WTC11 (cell line): ENCODE results near the gene CFAP126. TPM values are rescaled to one million over a fixed set of nuclear protein-coding genes. Genes with fewer than 3 reads are reported as not detected.
"Not testable (repeated sequence)": the region's sequence is repeated elsewhere in the genome, so short reads cannot be mapped to it uniquely, and the experiment has no call there.

Experiments used
- ATAC-seq: fragments of 200-7000 bp; cut with Tn5 transposase; 2 replicates; pipeline ENCODE4 v1.10.0; 2021; ENCODE audit warnings: mild to moderate bottlenecking, moderate library complexity
- Bru-seq: library from RNA; stranded (reverse); fragments of 400-500 nt; gene quantifications from one replicate; lab custom pipeline; 2021; lab: Mats Ljungman, UMichigan
- CTCF ChIA-PET: fragments of 300-600 bp; sonication (Branson Sonifier 250); formaldehyde crosslinking; loops from one replicate; lab custom pipeline; 2021; ENCODE audit warnings: antibody characterized with exemption; lab: Charles Lee
- POLR2A ChIA-PET: fragments of 350-600 bp; sonication (Branson Sonifier 250); formaldehyde crosslinking; loops from one replicate; lab custom pipeline; 2021; ENCODE audit warnings: antibody characterized with exemption; lab: Charles Lee
- DNase-seq: peaks from one replicate; pipeline ENCODE4 v3.0.0; 2021; ENCODE audit warnings: low spot score
- H3K27ac Mint-ChIP-seq: 2 replicates; pipeline ENCODE4 v1.8.0; 2021; ENCODE audit warnings: mixed read lengths
- H3K27me3 Mint-ChIP-seq: 2 replicates; pipeline ENCODE4 v1.8.0; 2021; ENCODE audit warnings: low read depth, mild to moderate bottlenecking, moderate library complexity, mixed read lengths
- H3K36me3 Mint-ChIP-seq: 2 replicates; pipeline ENCODE4 v1.8.0; 2021; ENCODE audit warnings: mixed read lengths
- H3K4me1 Mint-ChIP-seq: 2 replicates; pipeline ENCODE4 v1.8.0; 2022; ENCODE audit warnings: mixed read lengths
- H3K4me3 Mint-ChIP-seq: 2 replicates; pipeline ENCODE4 v1.8.0; 2021; ENCODE audit warnings: mild to moderate bottlenecking, moderate library complexity, mixed read lengths
- H3K9me3 Mint-ChIP-seq: 2 replicates; pipeline ENCODE4 v1.8.0; 2021; ENCODE audit warnings: mixed read lengths
- CBFB ChIP-seq: sonication (generic); formaldehyde crosslinking; IDR thresholded peaks from 2 replicates; pipeline ENCODE4 v1.8.1; 2022; ENCODE audit warnings: mild to moderate bottlenecking, low read depth, missing genetic modification reagents
- EMX1 ChIP-seq: fragments of 250-450 bp; sonication (Bioruptor Pico); IDR thresholded peaks from 2 replicates; pipeline ENCODE4 v1.8.0; 2021; ENCODE audit warnings: mild to moderate bottlenecking
- ZBTB21 ChIP-seq: sonication (generic); formaldehyde crosslinking; IDR thresholded peaks from 2 replicates; pipeline ENCODE4 v1.8.1; 2023; ENCODE audit warnings: mild to moderate bottlenecking, missing genetic modification reagents, borderline replicate concordance
- ZNF121 ChIP-seq: sonication (generic); formaldehyde crosslinking; IDR thresholded peaks from 2 replicates; pipeline ENCODE4 v1.8.0; 2023; ENCODE audit warnings: missing genetic modification reagents
- ZNF138 ChIP-seq: sonication (generic); formaldehyde crosslinking; conservative IDR thresholded peaks from 2 replicates; pipeline ENCODE4 v1.8.1; 2022; ENCODE audit warnings: mild to moderate bottlenecking, moderate library complexity, missing genetic modification reagents
- ZNF396 ChIP-seq: fragments of 250-450 bp; sonication (Bioruptor Pico); IDR thresholded peaks from 2 replicates; pipeline ENCODE4 v1.8.0; 2021; ENCODE audit warnings: mild to moderate bottlenecking, moderate library complexity, borderline replicate concordance
- long read RNA-seq, 3 experiments: library from RNA in 1 of 3; library from capped mRNA in 1 of 3; library from polyadenylated mRNA in 1 of 3; unstranded in 2 of 3; stranded (forward) in 1 of 3; transcript quantifications; one replicate each; pipeline ENCODE4 v2.0.0, GENCODE V29; 2021
- total RNA-seq: library from RNA; stranded (reverse); gene quantifications from 3 replicates; pipeline ENCODE4 v1.2.3, GENCODE V29; 2021
- TF ChIP-seq, protein P1 (sequence below): sonication (generic); formaldehyde crosslinking; IDR thresholded peaks from 2 replicates; pipeline ENCODE4 v1.8.1; 2023; ENCODE audit warnings: mild to moderate bottlenecking, moderate library complexity, missing genetic modification reagents
- TF ChIP-seq, protein P2 (sequence below): sonication (generic); formaldehyde crosslinking; IDR thresholded peaks from 2 replicates; pipeline ENCODE4 v1.8.1; 2023; ENCODE audit warnings: mild to moderate bottlenecking, missing genetic modification reagents, moderate library complexity
- TF ChIP-seq, protein P3 (sequence below): fragments of 250-450 bp; sonication (Bioruptor Pico); conservative IDR thresholded peaks from 2 replicates; pipeline ENCODE4 v1.9.0; 2021; ENCODE audit warnings: mild to moderate bottlenecking
- TF ChIP-seq, protein P4 (sequence below): fragments of 250-450 bp; sonication (Bioruptor Pico); IDR thresholded peaks from 2 replicates; pipeline ENCODE4 v1.9.0; 2021; ENCODE audit warnings: mild to moderate bottlenecking
- TF ChIP-seq, protein P5 (sequence below): sonication (generic); formaldehyde crosslinking; conservative IDR thresholded peaks from 2 replicates; pipeline ENCODE4 v1.8.1; 2023; ENCODE audit warnings: mild to moderate bottlenecking, low read depth, missing genetic modification reagents, moderate library complexity
- TF ChIP-seq, protein P6 (sequence below): sonication (generic); formaldehyde crosslinking; IDR thresholded peaks from 2 replicates; pipeline ENCODE4 v1.8.0; 2022; ENCODE audit warnings: mild to moderate bottlenecking, missing genetic modification reagents
- TF ChIP-seq, protein P7 (sequence below): sonication (generic); formaldehyde crosslinking; IDR thresholded peaks from 2 replicates; pipeline ENCODE4 v1.8.0; 2023; ENCODE audit warnings: missing genetic modification reagents

The CFAP126 gene, protein sequence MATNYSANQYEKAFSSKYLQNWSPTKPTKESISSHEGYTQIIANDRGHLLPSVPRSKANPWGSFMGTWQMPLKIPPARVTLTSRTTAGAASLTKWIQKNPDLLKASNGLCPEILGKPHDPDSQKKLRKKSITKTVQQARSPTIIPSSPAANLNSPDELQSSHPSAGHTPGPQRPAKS
- total RNA-seq (not detected in 3 replicates), Bru-seq, nascent RNA (percentile 10 among the genes with signal in this experiment)
- long read RNA-seq, experiment 1 = 0 reads
- long read RNA-seq, experiment 2 = 0 reads
- long read RNA-seq, experiment 3 = 0 reads

DNA sequence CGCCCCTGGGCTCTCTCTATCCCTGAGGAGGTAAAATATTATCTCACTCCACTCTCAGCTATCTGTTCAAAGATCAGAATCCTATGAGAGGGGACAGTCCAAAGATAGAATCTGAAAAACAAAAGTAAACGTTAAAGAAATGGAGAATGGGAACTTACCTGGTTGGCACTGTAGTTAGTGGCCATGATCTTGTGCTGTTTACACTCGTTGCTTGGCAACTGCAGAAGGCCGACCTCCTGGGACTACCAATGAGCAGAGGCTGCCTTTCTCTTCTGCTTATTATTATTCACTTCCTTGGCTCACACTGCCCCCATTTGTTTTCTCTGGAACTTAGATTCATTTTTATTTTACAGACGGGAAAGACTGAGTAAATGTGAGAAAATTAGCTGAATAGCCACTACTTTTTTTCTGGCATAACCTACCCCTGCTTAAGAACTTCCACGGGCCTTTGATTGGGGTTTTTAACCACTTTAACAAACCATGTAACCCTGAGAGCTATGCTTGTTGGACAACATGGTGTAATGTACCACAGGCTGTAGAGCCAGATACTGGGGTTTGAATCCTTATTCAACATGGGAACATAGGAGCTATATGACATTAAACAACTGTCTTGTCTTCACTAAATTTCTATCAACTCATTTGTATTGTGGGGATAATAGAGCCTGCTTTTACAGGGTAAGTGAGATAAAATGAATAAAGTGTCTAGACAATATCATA is at the start of gene CFAP126:
TSS of gene CFAP126 (minus strand) at position 193 of the 717 bp plus-strand sequence. CDS start at position 185, 8 bp downstream.
- POLR2A ChIA-PET = no interaction called here
- DNase-seq = peak; percentile 58

DNA sequence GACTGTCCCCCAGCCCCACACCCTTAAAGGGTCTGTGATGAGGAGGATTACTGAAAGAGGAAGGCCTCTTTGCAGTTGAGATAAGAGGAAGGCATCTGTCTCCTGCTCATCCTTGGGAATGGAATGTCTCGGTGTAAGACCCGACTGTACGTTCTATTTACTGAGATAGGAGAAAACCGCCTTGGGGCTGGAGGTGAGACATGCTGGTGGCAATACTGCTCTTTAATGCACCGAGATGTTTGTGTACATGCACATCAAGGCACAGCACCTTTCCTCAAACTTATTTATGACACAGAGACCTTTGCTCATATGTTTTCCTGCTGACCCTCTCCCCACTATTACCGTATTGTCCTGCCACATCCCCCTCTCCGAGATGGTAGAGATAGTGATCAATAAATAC is 45.4 kb upstream of the CFAP126 start:
- ATAC-seq, H3K27me3 Mint-ChIP-seq, POLR2A ChIA-PET, DNase-seq, H3K27ac Mint-ChIP-seq, H3K36me3 Mint-ChIP-seq, CTCF ChIA-PET, H3K9me3 Mint-ChIP-seq, H3K4me3 Mint-ChIP-seq: not testable (repeated sequence)
- peaks cover 28% of the 10 kb centered on the region for H3K4me1 Mint-ChIP-seq

More for the DNA sequence above, at the start of gene CFAP126:
- H3K9me3 Mint-ChIP-seq = no peaks in the 10 kb centered on the region
- H3K36me3 Mint-ChIP-seq = peaks cover 12% of the 10 kb centered on the region
- peaks cover 13% of the 10 kb centered on the region for H3K4me1 Mint-ChIP-seq
- TF ChIP-seq ZNF138 (CRISPR knock-in tag) (no peak), ZBTB21 (no peak), EMX1 (no peak), ZNF121 (CRISPR knock-in tag) (no peak), ZNF396 (CRISPR knock-in tag) (no peak), CBFB (CRISPR knock-in tag) (no peak)
- TF ChIP-seq, protein P1, sequence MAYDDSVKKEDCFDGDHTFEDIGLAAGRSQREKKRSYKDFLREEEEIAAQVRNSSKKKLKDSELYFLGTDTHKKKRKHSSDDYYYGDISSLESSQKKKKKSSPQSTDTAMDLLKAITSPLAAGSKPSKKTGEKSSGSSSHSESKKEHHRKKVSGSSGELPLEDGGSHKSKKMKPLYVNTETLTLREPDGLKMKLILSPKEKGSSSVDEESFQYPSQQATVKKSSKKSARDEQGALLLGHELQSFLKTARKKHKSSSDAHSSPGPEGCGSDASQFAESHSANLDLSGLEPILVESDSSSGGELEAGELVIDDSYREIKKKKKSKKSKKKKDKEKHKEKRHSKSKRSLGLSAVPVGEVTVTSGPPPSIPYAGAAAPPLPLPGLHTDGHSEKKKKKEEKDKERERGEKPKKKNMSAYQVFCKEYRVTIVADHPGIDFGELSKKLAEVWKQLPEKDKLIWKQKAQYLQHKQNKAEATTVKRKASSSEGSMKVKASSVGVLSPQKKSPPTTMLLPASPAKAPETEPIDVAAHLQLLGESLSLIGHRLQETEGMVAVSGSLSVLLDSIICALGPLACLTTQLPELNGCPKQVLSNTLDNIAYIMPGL (CRISPR knock-in tag) = no peak
- TF ChIP-seq, protein P2, sequence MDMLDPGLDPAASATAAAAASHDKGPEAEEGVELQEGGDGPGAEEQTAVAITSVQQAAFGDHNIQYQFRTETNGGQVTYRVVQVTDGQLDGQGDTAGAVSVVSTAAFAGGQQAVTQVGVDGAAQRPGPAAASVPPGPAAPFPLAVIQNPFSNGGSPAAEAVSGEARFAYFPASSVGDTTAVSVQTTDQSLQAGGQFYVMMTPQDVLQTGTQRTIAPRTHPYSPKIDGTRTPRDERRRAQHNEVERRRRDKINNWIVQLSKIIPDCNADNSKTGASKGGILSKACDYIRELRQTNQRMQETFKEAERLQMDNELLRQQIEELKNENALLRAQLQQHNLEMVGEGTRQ (CRISPR knock-in tag) = no peak
- TF ChIP-seq, protein P3, sequence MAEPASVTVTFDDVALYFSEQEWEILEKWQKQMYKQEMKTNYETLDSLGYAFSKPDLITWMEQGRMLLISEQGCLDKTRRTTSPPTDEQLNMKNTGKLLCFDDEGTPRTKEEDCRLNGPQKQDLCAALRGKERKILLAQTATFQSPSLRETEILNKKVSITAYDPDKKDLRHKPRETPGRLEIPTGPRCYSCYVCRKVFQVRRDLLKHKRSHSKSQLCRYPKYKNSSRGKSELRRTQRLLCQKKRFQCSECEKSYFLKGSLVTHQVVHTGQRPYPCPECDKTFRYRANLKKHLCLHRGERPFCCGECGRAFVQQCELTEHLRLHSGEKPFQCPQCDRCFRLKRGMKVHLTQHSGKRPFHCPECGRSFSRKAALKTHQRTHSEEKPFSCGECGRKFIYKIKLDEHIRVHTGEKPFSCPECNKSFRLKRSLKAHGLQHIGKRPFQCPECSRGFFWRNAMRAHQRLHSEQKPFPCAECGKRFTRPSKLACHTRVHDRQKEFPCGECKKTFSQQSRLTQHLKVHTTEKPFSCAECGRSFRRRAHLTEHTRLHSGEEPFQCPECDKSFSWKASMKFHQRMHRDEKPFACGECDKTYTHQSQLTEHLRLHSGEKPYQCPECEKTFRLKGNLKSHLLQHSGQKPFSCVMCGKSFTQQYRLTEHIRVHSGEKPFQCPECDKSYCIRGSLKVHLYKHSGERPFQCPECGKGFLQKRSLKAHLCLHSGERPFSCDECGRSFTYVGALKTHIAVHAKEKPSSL (CRISPR knock-in tag) = no peak
- TF ChIP-seq, protein P4, sequence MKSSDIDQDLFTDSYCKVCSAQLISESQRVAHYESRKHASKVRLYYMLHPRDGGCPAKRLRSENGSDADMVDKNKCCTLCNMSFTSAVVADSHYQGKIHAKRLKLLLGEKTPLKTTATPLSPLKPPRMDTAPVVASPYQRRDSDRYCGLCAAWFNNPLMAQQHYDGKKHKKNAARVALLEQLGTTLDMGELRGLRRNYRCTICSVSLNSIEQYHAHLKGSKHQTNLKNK (CRISPR knock-in tag) = no peak
- TF ChIP-seq, protein P5, sequence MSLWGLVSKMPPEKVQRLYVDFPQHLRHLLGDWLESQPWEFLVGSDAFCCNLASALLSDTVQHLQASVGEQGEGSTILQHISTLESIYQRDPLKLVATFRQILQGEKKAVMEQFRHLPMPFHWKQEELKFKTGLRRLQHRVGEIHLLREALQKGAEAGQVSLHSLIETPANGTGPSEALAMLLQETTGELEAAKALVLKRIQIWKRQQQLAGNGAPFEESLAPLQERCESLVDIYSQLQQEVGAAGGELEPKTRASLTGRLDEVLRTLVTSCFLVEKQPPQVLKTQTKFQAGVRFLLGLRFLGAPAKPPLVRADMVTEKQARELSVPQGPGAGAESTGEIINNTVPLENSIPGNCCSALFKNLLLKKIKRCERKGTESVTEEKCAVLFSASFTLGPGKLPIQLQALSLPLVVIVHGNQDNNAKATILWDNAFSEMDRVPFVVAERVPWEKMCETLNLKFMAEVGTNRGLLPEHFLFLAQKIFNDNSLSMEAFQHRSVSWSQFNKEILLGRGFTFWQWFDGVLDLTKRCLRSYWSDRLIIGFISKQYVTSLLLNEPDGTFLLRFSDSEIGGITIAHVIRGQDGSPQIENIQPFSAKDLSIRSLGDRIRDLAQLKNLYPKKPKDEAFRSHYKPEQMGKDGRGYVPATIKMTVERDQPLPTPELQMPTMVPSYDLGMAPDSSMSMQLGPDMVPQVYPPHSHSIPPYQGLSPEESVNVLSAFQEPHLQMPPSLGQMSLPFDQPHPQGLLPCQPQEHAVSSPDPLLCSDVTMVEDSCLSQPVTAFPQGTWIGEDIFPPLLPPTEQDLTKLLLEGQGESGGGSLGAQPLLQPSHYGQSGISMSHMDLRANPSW (CRISPR knock-in tag) = no peak
- TF ChIP-seq, protein P6, sequence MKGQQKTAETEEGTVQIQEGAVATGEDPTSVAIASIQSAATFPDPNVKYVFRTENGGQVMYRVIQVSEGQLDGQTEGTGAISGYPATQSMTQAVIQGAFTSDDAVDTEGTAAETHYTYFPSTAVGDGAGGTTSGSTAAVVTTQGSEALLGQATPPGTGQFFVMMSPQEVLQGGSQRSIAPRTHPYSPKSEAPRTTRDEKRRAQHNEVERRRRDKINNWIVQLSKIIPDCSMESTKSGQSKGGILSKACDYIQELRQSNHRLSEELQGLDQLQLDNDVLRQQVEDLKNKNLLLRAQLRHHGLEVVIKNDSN (CRISPR knock-in tag) = no peak
- TF ChIP-seq, protein P7, sequence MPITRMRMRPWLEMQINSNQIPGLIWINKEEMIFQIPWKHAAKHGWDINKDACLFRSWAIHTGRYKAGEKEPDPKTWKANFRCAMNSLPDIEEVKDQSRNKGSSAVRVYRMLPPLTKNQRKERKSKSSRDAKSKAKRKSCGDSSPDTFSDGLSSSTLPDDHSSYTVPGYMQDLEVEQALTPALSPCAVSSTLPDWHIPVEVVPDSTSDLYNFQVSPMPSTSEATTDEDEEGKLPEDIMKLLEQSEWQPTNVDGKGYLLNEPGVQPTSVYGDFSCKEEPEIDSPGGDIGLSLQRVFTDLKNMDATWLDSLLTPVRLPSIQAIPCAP (CRISPR knock-in tag) = no peak
- H3K27me3 Mint-ChIP-seq = no peaks in the 10 kb centered on the region
- no peak within 1 kb of the TSS for H3K4me3 Mint-ChIP-seq
- ATAC-seq = peak; percentile 100
- peak within 1 kb of the TSS; percentile 92 for H3K27ac Mint-ChIP-seq
- CTCF ChIA-PET = interaction anchor here (1.2 to 1.5 kb wide), 3 partner anchors 14 to 138 kb away, joined by 3 to 6 read pairs (median 5); no protein-coding TSS in a partner anchor

DNA sequence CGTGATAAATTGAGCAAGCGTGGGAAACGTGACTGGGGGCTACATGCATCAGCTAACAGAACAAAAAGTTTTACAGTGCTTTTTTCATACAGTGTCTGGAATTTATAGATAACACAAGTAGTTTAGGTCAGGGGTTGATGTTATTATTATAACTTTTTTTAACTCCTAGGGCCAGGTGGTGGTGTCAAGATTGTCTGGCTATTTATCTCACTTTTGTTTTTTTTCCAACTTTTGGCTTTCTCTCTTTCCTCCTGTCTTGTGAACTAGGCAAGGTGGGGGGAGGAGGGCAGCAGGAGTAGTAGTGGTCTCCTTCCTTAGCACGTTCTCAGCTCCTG is 42.9 kb upstream of the CFAP126 start:
- DNase-seq, H3K9me3 Mint-ChIP-seq, ATAC-seq, H3K27me3 Mint-ChIP-seq, H3K4me3 Mint-ChIP-seq, H3K36me3 Mint-ChIP-seq: not testable (repeated sequence)
- peak overlapping the region; percentile 10; the same call in 1 of the 2 replicates for H3K27ac Mint-ChIP-seq
- POLR2A ChIA-PET = interaction anchor here (0.6 kb wide), 1 partner anchor 285 kb away, joined by 4 read pairs; no protein-coding TSS in a partner anchor
- H3K4me1 Mint-ChIP-seq = peaks cover 37% of the 10 kb centered on the region
- CTCF ChIA-PET = interaction anchor here (3.6 kb wide), 1 partner anchor 30 kb away, joined by 17 read pairs; no protein-coding TSS in a partner anchor
